WTC11 (cell line): ENCODE data around the gene STK38L. TPM values are rescaled to one million over a fixed set of nuclear protein-coding genes. Genes with fewer than 3 reads are reported as not detected.
A peak's percentile ranks its signal among the peaks of the same experiment; 100 is the strongest.

Source experiments
- ATAC-seq: fragments of 200-7000 bp; cut with Tn5 transposase; 2 replicates; pipeline ENCODE4 v1.10.0; 2021; ENCODE audit warnings: mild to moderate bottlenecking, moderate library complexity
- CTCF ChIA-PET: fragments of 300-600 bp; sonication (Branson Sonifier 250); formaldehyde crosslinking; loops from one replicate; lab custom pipeline; 2021; ENCODE audit warnings: antibody characterized with exemption; lab: Charles Lee
- POLR2A ChIA-PET: fragments of 350-600 bp; sonication (Branson Sonifier 250); formaldehyde crosslinking; loops from one replicate; lab custom pipeline; 2021; ENCODE audit warnings: antibody characterized with exemption; lab: Charles Lee
- DNase-seq: peaks from one replicate; pipeline ENCODE4 v3.0.0; 2021; ENCODE audit warnings: low spot score
- H3K27ac Mint-ChIP-seq: 2 replicates; pipeline ENCODE4 v1.8.0; 2021; ENCODE audit warnings: mixed read lengths
- H3K27me3 Mint-ChIP-seq: 2 replicates; pipeline ENCODE4 v1.8.0; 2021; ENCODE audit warnings: low read depth, mild to moderate bottlenecking, moderate library complexity, mixed read lengths
- H3K36me3 Mint-ChIP-seq: 2 replicates; pipeline ENCODE4 v1.8.0; 2021; ENCODE audit warnings: mixed read lengths
- H3K4me1 Mint-ChIP-seq: 2 replicates; pipeline ENCODE4 v1.8.0; 2022; ENCODE audit warnings: mixed read lengths
- H3K4me3 Mint-ChIP-seq: 2 replicates; pipeline ENCODE4 v1.8.0; 2021; ENCODE audit warnings: mild to moderate bottlenecking, moderate library complexity, mixed read lengths
- H3K9me3 Mint-ChIP-seq: 2 replicates; pipeline ENCODE4 v1.8.0; 2021; ENCODE audit warnings: mixed read lengths
- ELF4 ChIP-seq: sonication (generic); formaldehyde crosslinking; IDR thresholded peaks from 2 replicates; pipeline ENCODE4 v1.8.1; 2022; ENCODE audit warnings: low read depth, mild to moderate bottlenecking, moderate library complexity, missing genetic modification reagents
- ETV6 ChIP-seq: sonication (generic); formaldehyde crosslinking; IDR thresholded peaks from 2 replicates; pipeline ENCODE4 v1.8.1; 2022; ENCODE audit warnings: mild to moderate bottlenecking, missing genetic modification reagents
- FOXP1 ChIP-seq: sonication (generic); formaldehyde crosslinking; IDR thresholded peaks from 2 replicates; pipeline ENCODE4 v1.8.0; 2022; ENCODE audit warnings: missing genetic modification reagents, mild to moderate bottlenecking, moderate library complexity, borderline replicate concordance
- GRHL2 ChIP-seq: fragments of 250-450 bp; sonication (Bioruptor Pico); IDR thresholded peaks from 2 replicates; pipeline ENCODE4 v1.8.0; 2022; ENCODE audit warnings: mild to moderate bottlenecking, moderate library complexity; ENCODE audit not compliant: insufficient replicate concordance, severe bottlenecking
- JAZF1 ChIP-seq: fragments of 250-450 bp; sonication (Bioruptor Pico); IDR thresholded peaks from 2 replicates; pipeline ENCODE4 v1.9.0; 2021; ENCODE audit warnings: moderate library complexity, mild to moderate bottlenecking, inconsistent platforms
- JUN ChIP-seq: sonication (generic); formaldehyde crosslinking; IDR thresholded peaks from 2 replicates; pipeline ENCODE4 v1.8.0; 2023; ENCODE audit warnings: mild to moderate bottlenecking, missing genetic modification reagents
- MYBL2 ChIP-seq: sonication (generic); formaldehyde crosslinking; IDR thresholded peaks from 2 replicates; pipeline ENCODE4 v1.8.1; 2023; ENCODE audit warnings: mild to moderate bottlenecking, moderate library complexity, missing genetic modification reagents
- NFATC4 ChIP-seq: fragments of 250-450 bp; sonication (Bioruptor Pico); IDR thresholded peaks from 2 replicates; pipeline ENCODE4 v1.9.0; 2021; ENCODE audit warnings: mild to moderate bottlenecking
- NR1H2 ChIP-seq: sonication (generic); formaldehyde crosslinking; IDR thresholded peaks from 2 replicates; pipeline ENCODE4 v1.9.0; 2021; ENCODE audit warnings: mild to moderate bottlenecking, moderate library complexity, missing genetic modification reagents
- RELA ChIP-seq: sonication (generic); formaldehyde crosslinking; IDR thresholded peaks from 2 replicates; pipeline ENCODE4 v1.8.1; 2022; ENCODE audit warnings: missing genetic modification reagents, mild to moderate bottlenecking, borderline replicate concordance
- RORB ChIP-seq: fragments of 250-450 bp; sonication (Bioruptor Pico); IDR thresholded peaks from 2 replicates; pipeline ENCODE4 v1.9.0; 2021; ENCODE audit warnings: mild to moderate bottlenecking
- SOX15 ChIP-seq: fragments of 250-450 bp; sonication (Bioruptor Pico); IDR thresholded peaks from 2 replicates; pipeline ENCODE4 v1.9.0; 2021; ENCODE audit warnings: mild to moderate bottlenecking
- TCF7 ChIP-seq: sonication (generic); formaldehyde crosslinking; IDR thresholded peaks from 2 replicates; pipeline ENCODE4 v1.8.0; 2022; ENCODE audit warnings: mild to moderate bottlenecking, low read depth, missing genetic modification reagents, moderate library complexity
- TEAD1 ChIP-seq: sonication (generic); formaldehyde crosslinking; IDR thresholded peaks from 2 replicates; pipeline ENCODE4 v1.8.0; 2022; ENCODE audit warnings: mild to moderate bottlenecking, missing genetic modification reagents
- TEAD4 ChIP-seq: sonication (generic); formaldehyde crosslinking; IDR thresholded peaks from 2 replicates; pipeline ENCODE4 v1.8.0; 2022; ENCODE audit warnings: mild to moderate bottlenecking, missing genetic modification reagents
- ZBTB21 ChIP-seq: sonication (generic); formaldehyde crosslinking; IDR thresholded peaks from 2 replicates; pipeline ENCODE4 v1.8.1; 2023; ENCODE audit warnings: mild to moderate bottlenecking, missing genetic modification reagents, borderline replicate concordance
- ZNF138 ChIP-seq: sonication (generic); formaldehyde crosslinking; conservative IDR thresholded peaks from 2 replicates; pipeline ENCODE4 v1.8.1; 2022; ENCODE audit warnings: mild to moderate bottlenecking, moderate library complexity, missing genetic modification reagents
- ZNF232 ChIP-seq: sonication (generic); formaldehyde crosslinking; IDR thresholded peaks from 2 replicates; pipeline ENCODE4 v1.8.0; 2022; ENCODE audit warnings: mild to moderate bottlenecking, missing genetic modification reagents
- total RNA-seq: library from RNA; stranded (reverse); gene quantifications from 3 replicates; pipeline ENCODE4 v1.2.3, GENCODE V29; 2021
- TF ChIP-seq, protein P1 (sequence below): fragments of 200-600 bp; IDR thresholded peaks from 2 replicates; pipeline ENCODE4 v1.8.0; 2022; ENCODE audit warnings: antibody characterized with exemption
- TF ChIP-seq, protein P2 (sequence below): fragments of 250-450 bp; sonication (Bioruptor Pico); IDR thresholded peaks from 2 replicates; pipeline ENCODE4 v1.9.0; 2021; ENCODE audit warnings: mild to moderate bottlenecking, borderline replicate concordance
- TF ChIP-seq, protein P3 (sequence below): sonication (generic); formaldehyde crosslinking; IDR thresholded peaks from 2 replicates; pipeline ENCODE4 v1.8.0; 2022; ENCODE audit warnings: mild to moderate bottlenecking, missing genetic modification reagents
- TF ChIP-seq, protein P4 (sequence below): fragments of 250-450 bp; sonication (Bioruptor Pico); IDR thresholded peaks from 2 replicates; pipeline ENCODE4 v1.8.0; 2021; ENCODE audit warnings: mild to moderate bottlenecking
- TF ChIP-seq, protein P5 (sequence below): sonication (generic); formaldehyde crosslinking; IDR thresholded peaks from 2 replicates; pipeline ENCODE4 v1.8.1; 2023; ENCODE audit warnings: mild to moderate bottlenecking, missing genetic modification reagents
- TF ChIP-seq, protein P6 (sequence below): fragments of 250-450 bp; sonication (Bioruptor Pico); IDR thresholded peaks from 2 replicates; pipeline ENCODE4 v1.9.0; 2021; ENCODE audit warnings: moderate library complexity, mild to moderate bottlenecking, inconsistent platforms, borderline replicate concordance
- TF ChIP-seq, protein P7 (sequence below): sonication (generic); formaldehyde crosslinking; IDR thresholded peaks from 2 replicates; pipeline ENCODE4 v1.8.1; 2023; ENCODE audit warnings: mild to moderate bottlenecking, moderate library complexity, missing genetic modification reagents

The STK38L gene
- total RNA-seq, 1 experiment from 2014 or later, result 47.2 TPM

DNA sequence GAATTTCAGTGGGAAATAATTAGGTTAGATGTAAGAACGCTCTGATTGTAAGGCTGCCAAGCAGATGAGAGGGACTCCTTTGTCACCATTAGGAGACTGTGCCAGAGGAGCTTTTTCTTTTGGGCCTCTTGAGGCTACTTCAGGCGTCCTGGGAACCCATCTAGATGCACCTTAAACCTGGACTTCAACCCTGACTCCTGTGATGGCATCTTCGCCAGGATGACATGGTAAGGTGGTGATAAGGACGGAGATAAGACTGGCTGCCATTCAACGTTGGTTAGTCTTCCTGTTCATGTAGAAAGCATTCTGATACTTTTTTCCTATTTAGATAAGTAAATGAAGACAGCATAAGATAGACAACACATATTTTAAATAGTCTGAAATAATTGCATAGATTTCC lies 36.3 kb downstream of the STK38L start:
- Mint-ChIP-seq H3K27ac (peak overlapping the region; percentile 60; the same call in 1 of the 2 replicates), H3K36me3 (no peaks in the 10 kb centered on the region), H3K4me1 (peaks cover 48% of the 10 kb centered on the region), H3K27me3 (no peaks in the 10 kb centered on the region), H3K9me3 (no peaks in the 10 kb centered on the region), H3K4me3 (no peak overlapping the region)
- CTCF ChIA-PET, result interaction anchor here (1.1 to 1.9 kb wide), 2 partner anchors 25 to 36 kb away, joined by 3 to 11 read pairs; partner anchors contain the start of gene STK38L
- TF ChIP-seq, protein P1, sequence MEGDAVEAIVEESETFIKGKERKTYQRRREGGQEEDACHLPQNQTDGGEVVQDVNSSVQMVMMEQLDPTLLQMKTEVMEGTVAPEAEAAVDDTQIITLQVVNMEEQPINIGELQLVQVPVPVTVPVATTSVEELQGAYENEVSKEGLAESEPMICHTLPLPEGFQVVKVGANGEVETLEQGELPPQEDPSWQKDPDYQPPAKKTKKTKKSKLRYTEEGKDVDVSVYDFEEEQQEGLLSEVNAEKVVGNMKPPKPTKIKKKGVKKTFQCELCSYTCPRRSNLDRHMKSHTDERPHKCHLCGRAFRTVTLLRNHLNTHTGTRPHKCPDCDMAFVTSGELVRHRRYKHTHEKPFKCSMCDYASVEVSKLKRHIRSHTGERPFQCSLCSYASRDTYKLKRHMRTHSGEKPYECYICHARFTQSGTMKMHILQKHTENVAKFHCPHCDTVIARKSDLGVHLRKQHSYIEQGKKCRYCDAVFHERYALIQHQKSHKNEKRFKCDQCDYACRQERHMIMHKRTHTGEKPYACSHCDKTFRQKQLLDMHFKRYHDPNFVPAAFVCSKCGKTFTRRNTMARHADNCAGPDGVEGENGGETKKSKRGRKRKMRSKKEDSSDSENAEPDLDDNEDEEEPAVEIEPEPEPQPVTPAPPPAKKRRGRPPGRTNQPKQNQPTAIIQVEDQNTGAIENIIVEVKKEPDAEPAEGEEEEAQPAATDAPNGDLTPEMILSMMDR, result no peak
- TF ChIP-seq FOXP1 (CRISPR knock-in tag), result no peak
- no peak for TF ChIP-seq JAZF1
- TF ChIP-seq GRHL2, result no peak
- no peak for TF ChIP-seq ETV6 (CRISPR knock-in tag)
- TF ChIP-seq MYBL2 (CRISPR knock-in tag), result no peak
- TF ChIP-seq RELA (CRISPR knock-in tag), result no peak
- TF ChIP-seq NR1H2 (CRISPR knock-in tag), result no peak
- no peak for TF ChIP-seq SOX15 (CRISPR knock-in tag)
- TF ChIP-seq TEAD4 (CRISPR knock-in tag), result no peak
- no peak for TF ChIP-seq ZBTB21 (CRISPR knock-in tag)
- TF ChIP-seq TEAD1, result no peak
- POLR2A ChIA-PET, result interaction anchor here (0.6 kb wide), 1 partner anchor 17 kb away, joined by 3 read pairs; no protein-coding TSS in a partner anchor
- no peak for ATAC-seq
- DNase-seq, result no peak

DNA sequence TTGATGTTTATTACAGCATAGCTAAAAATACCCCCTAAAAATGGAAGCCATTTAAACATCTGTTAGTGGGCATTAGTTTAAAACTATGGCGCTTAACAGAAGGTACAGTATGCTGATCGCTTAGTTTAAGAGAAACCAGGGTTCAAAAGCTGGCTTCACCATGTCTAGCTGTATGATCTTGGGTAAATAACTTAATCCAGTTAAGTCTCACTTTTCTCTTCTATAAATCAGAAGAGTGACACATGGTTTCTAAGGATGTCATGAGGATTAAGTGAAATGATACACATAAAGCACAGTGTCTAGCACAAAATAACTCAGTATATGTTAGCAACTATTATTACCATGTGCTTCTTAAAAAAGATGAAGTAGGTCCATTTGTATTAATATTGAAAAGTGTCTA lies 38.7 kb downstream of the STK38L start:
- H3K4me1 Mint-ChIP-seq, result peaks cover 42% of the 10 kb centered on the region
- H3K36me3 Mint-ChIP-seq, result no peaks in the 10 kb centered on the region
- POLR2A ChIA-PET, result interaction anchor here (0.6 kb wide), 1 partner anchor 330 kb away, joined by 9 read pairs; no protein-coding TSS in a partner anchor
- H3K4me3 Mint-ChIP-seq, result no peak overlapping the region
- H3K9me3 Mint-ChIP-seq, result no peaks in the 10 kb centered on the region
- CTCF ChIA-PET, result interaction anchor here (1.7 kb wide), 1 partner anchor 24 kb away, joined by 5 read pairs; no protein-coding TSS in a partner anchor
- no peaks in the 10 kb centered on the region for H3K27me3 Mint-ChIP-seq
- no peak overlapping the region for H3K27ac Mint-ChIP-seq
- ATAC-seq (no peak), DNase-seq (no peak)
- TF ChIP-seq, protein P2, sequence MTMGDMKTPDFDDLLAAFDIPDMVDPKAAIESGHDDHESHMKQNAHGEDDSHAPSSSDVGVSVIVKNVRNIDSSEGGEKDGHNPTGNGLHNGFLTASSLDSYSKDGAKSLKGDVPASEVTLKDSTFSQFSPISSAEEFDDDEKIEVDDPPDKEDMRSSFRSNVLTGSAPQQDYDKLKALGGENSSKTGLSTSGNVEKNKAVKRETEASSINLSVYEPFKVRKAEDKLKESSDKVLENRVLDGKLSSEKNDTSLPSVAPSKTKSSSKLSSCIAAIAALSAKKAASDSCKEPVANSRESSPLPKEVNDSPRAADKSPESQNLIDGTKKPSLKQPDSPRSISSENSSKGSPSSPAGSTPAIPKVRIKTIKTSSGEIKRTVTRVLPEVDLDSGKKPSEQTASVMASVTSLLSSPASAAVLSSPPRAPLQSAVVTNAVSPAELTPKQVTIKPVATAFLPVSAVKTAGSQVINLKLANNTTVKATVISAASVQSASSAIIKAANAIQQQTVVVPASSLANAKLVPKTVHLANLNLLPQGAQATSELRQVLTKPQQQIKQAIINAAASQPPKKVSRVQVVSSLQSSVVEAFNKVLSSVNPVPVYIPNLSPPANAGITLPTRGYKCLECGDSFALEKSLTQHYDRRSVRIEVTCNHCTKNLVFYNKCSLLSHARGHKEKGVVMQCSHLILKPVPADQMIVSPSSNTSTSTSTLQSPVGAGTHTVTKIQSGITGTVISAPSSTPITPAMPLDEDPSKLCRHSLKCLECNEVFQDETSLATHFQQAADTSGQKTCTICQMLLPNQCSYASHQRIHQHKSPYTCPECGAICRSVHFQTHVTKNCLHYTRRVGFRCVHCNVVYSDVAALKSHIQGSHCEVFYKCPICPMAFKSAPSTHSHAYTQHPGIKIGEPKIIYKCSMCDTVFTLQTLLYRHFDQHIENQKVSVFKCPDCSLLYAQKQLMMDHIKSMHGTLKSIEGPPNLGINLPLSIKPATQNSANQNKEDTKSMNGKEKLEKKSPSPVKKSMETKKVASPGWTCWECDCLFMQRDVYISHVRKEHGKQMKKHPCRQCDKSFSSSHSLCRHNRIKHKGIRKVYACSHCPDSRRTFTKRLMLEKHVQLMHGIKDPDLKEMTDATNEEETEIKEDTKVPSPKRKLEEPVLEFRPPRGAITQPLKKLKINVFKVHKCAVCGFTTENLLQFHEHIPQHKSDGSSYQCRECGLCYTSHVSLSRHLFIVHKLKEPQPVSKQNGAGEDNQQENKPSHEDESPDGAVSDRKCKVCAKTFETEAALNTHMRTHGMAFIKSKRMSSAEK (CRISPR knock-in tag), result no peak
- TF ChIP-seq, protein P3, sequence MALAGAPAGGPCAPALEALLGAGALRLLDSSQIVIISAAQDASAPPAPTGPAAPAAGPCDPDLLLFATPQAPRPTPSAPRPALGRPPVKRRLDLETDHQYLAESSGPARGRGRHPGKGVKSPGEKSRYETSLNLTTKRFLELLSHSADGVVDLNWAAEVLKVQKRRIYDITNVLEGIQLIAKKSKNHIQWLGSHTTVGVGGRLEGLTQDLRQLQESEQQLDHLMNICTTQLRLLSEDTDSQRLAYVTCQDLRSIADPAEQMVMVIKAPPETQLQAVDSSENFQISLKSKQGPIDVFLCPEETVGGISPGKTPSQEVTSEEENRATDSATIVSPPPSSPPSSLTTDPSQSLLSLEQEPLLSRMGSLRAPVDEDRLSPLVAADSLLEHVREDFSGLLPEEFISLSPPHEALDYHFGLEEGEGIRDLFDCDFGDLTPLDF (CRISPR knock-in tag), result no peak
- TF ChIP-seq RORB (CRISPR knock-in tag) (no peak), ZNF232 (CRISPR knock-in tag) (no peak), JUN (CRISPR knock-in tag) (no peak), TEAD1 (no peak), TCF7 (no peak), ZNF138 (CRISPR knock-in tag) (no peak), NFATC4 (CRISPR knock-in tag) (no peak), ELF4 (no peak)
- TF ChIP-seq, protein P4, sequence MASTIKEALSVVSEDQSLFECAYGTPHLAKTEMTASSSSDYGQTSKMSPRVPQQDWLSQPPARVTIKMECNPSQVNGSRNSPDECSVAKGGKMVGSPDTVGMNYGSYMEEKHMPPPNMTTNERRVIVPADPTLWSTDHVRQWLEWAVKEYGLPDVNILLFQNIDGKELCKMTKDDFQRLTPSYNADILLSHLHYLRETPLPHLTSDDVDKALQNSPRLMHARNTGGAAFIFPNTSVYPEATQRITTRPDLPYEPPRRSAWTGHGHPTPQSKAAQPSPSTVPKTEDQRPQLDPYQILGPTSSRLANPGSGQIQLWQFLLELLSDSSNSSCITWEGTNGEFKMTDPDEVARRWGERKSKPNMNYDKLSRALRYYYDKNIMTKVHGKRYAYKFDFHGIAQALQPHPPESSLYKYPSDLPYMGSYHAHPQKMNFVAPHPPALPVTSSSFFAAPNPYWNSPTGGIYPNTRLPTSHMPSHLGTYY, result no peak
- TF ChIP-seq, protein P5, sequence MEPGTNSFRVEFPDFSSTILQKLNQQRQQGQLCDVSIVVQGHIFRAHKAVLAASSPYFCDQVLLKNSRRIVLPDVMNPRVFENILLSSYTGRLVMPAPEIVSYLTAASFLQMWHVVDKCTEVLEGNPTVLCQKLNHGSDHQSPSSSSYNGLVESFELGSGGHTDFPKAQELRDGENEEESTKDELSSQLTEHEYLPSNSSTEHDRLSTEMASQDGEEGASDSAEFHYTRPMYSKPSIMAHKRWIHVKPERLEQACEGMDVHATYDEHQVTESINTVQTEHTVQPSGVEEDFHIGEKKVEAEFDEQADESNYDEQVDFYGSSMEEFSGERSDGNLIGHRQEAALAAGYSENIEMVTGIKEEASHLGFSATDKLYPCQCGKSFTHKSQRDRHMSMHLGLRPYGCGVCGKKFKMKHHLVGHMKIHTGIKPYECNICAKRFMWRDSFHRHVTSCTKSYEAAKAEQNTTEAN (CRISPR knock-in tag), result no peak
- TF ChIP-seq, protein P6, sequence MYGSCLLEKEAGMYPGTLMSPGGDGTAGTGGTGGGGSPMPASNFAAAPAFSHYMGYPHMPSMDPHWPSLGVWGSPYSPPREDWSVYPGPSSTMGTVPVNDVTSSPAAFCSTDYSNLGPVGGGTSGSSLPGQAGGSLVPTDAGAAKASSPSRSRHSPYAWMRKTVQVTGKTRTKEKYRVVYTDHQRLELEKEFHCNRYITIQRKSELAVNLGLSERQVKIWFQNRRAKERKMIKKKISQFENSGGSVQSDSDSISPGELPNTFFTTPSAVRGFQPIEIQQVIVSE (CRISPR knock-in tag), result no peak
- TF ChIP-seq, protein P7, sequence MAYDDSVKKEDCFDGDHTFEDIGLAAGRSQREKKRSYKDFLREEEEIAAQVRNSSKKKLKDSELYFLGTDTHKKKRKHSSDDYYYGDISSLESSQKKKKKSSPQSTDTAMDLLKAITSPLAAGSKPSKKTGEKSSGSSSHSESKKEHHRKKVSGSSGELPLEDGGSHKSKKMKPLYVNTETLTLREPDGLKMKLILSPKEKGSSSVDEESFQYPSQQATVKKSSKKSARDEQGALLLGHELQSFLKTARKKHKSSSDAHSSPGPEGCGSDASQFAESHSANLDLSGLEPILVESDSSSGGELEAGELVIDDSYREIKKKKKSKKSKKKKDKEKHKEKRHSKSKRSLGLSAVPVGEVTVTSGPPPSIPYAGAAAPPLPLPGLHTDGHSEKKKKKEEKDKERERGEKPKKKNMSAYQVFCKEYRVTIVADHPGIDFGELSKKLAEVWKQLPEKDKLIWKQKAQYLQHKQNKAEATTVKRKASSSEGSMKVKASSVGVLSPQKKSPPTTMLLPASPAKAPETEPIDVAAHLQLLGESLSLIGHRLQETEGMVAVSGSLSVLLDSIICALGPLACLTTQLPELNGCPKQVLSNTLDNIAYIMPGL, result no peak
